ENCODE results near the gene C2orf42.
"Not testable (repeated sequence)": the region's sequence is repeated elsewhere in the genome, so short reads cannot be mapped to it uniquely, and the experiment has no call there.

C2orf42 gene

DNA sequence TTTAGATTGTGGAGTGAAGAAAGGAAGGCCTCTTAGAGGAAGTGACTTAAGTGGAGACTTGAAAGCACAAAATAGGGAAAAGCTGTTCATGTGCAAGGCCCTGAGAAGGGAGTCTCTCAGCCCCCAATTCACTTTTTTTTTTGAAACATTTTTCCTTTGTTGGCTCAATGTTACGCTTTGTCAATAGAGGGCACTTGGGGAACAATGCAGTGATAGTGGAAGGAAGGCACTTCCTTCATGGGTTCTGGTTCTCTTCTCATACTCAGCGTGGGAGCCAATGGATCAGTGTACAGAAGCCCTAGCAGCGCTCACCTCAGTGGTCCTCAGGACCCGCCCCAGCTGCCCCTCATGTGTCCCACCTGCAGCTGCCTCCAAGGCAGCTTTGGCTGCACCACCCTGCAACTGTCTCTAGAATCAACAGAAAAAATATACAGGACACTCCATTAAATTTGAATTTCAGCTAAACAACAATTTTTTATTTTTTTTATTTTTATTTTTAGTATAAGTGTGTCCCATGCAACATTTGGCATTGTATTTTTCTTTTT lies 8.6 kb upstream of the C2orf42 start:
- H3K27ac ChIP-seq, result no peak overlapping the region
- TF ChIP-seq, protein P1, sequence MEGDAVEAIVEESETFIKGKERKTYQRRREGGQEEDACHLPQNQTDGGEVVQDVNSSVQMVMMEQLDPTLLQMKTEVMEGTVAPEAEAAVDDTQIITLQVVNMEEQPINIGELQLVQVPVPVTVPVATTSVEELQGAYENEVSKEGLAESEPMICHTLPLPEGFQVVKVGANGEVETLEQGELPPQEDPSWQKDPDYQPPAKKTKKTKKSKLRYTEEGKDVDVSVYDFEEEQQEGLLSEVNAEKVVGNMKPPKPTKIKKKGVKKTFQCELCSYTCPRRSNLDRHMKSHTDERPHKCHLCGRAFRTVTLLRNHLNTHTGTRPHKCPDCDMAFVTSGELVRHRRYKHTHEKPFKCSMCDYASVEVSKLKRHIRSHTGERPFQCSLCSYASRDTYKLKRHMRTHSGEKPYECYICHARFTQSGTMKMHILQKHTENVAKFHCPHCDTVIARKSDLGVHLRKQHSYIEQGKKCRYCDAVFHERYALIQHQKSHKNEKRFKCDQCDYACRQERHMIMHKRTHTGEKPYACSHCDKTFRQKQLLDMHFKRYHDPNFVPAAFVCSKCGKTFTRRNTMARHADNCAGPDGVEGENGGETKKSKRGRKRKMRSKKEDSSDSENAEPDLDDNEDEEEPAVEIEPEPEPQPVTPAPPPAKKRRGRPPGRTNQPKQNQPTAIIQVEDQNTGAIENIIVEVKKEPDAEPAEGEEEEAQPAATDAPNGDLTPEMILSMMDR (conservative IDR thresholded peaks at IDR 0.05), result no peak
- TF ChIP-seq ZFX (IDR thresholded peaks at IDR 0.05), result no peak

DNA sequence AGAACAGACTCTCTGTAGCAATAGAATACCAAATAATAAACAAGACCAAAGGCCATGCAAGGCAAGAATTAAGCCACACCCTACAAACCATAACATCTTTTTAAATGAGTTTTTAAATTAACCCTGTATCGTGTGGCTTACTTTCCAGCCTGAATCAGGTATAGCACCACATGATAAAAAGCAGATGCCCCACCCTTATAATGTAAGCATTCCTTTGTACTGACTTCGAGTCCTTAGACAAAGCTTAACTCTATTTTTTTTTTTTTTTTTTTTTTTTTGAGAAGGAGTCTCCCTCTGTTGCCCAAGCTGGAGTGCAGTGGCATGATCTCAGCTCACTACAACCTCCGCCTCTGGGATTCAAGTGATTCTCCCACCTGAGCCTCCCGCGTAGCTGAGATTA lies 1.7 kb upstream of the C2orf42 start:
- no peak overlapping the region for H3K27ac ChIP-seq
- TF ChIP-seq ZFX (IDR thresholded peaks at IDR 0.05), result no peak
- TF ChIP-seq, protein P1 (conservative IDR thresholded peaks at IDR 0.05), result no peak

DNA sequence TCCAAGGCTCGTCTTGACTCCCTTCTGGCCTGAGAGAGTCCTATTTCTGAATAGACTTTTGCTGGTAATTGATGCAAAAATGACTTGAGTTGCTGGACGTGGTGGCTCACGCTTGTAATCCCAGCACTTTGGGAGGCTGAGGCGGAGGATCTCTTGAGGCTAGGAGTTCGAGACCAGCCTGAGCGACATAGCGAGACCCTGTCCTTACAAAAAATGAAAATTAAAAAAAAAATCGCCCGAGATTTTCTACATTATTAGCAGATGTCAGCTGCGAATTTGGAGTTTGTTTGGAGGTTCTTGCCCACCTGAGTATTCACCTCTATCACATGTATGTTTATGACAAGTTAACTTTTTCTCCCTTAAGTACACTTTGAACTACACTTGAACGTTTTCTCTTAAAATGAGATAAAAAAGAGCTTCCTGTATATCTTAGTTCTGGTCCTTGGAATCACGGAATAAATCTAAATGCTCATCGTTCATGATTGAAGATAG lies 471 bp upstream of the C2orf42 start:
- TF ChIP-seq, protein P1 (conservative IDR thresholded peaks at IDR 0.05), result no peak; the same call in 1 of the 2 replicates
- TF ChIP-seq ZFX (IDR thresholded peaks at IDR 0.05), result no peak
- H3K27ac ChIP-seq, result peak overlapping the region; percentile 83

DNA sequence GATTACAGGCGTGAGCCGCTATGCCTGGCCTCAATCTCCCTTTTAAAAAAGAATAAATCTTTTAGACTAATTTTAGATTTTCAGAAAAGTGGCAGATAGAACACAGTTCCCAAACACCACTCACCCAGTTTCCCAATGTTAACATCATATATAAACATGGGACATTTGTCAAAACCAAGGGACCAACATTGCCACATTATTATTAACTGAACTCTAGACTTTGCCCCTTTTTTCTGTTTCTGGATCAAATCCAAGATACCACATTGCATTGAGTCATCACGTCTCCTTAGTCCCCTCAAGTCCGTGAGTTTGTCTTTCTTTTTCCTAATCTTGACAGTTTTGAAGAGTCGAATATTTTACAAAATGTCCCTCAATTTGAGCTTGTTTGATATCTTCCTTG lies 2.4 kb downstream of the C2orf42 start:
- no peak overlapping the region for H3K27ac ChIP-seq
- no peak for TF ChIP-seq ZFX (IDR thresholded peaks at IDR 0.05)
- TF ChIP-seq, protein P1 (conservative IDR thresholded peaks at IDR 0.05), result no peak

DNA sequence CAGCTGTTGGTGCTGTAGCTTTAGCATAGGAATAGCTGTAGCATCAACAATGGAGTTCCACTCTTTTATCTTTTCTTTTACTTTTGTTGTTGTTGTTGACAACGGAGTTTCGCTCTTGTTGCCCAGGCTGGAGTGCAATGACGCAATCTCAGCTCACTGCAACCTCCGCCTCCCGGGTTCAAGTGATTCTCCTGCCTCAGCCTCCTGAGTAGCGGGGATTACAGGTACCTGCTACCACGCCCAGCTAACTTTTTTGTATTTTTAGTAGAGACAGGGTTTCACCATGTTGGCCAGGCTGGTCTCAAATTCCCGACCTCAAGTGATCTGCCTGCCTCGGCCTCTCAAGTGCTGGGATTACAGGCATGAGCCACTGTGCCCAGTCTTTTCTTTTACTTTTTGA lies 3.6 kb downstream of the C2orf42 start:
- not testable (repeated sequence) for H3K27ac ChIP-seq

DNA sequence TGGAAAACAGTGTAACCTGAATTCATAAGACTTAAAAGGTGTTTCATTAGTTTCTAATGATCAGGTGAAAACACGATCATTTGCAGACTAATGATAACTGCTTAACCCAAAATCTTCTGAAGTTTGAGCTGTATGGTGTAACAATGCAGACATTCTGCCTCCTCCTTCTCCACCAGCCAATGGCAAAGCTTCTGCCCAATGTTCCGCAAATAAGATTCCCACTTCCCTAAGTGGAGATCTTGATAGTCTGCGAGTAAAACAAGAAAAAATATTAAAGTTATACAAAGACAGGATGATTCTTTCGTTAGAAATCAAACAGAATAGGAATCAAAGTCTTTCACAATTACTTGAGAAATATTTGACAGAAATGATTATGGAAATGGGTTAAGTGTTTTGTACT lies 8.1 kb downstream of the C2orf42 start:
- no peak overlapping the region for H3K27ac ChIP-seq
- TF ChIP-seq, protein P1 (conservative IDR thresholded peaks at IDR 0.05), result no peak
- TF ChIP-seq ZFX (IDR thresholded peaks at IDR 0.05), result no peak

DNA sequence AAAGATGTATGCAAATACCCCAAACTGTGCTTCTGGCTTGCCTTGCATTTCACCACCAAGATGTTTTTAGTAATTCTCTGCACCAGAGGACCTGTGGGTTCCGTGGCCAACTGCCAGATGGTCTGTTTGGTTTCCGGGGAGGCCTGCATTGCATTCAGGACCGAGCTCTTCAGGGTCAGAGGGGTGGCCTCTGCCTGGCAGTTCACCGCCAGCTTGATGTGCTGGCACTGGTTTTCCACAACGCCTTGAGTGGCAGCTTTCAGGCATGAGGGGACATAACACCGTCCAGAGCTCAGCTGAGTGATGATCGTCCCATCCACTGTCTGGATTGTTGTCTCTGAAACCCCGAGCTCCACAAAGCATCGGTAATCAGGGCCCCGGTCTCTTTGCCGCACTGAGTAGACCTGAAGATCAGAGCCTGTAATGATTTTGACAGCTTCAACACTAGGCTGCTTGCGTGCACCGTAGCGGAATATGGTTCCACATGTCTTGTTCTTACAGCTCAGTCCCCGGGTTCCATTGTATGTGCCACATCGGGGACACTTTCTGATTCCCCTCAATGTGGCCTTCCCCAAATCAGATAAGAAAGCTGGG lies 9.4 kb downstream of the C2orf42 start:
- no peak overlapping the region for H3K27ac ChIP-seq
- TF ChIP-seq, protein P1 (conservative IDR thresholded peaks at IDR 0.05), result no peak
- no peak for TF ChIP-seq ZFX (IDR thresholded peaks at IDR 0.05)

DNA sequence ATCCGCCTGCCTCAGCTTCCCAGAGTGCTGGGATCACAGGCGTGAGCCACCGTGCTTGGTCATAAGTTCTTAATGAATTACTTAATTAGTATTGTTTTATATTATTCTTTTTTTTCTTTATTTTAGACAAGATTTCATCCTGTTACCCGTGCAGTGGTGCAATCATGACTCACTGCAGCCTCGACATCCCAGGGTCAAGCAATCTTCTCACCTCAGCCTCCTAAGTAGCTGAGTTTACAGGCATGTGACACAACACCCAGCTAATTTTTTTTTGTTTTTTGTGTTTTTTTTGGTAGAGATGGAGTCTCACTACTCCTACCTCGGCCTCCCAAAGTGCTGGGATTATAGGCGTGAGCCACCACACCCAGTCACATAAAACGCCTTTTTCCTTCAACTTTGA lies 17.3 kb downstream of the C2orf42 start:
- TF ChIP-seq, protein P1 (conservative IDR thresholded peaks at IDR 0.05), result no peak
- TF ChIP-seq ZFX (IDR thresholded peaks at IDR 0.05), result no peak
- H3K27ac ChIP-seq, result no peak overlapping the region

DNA sequence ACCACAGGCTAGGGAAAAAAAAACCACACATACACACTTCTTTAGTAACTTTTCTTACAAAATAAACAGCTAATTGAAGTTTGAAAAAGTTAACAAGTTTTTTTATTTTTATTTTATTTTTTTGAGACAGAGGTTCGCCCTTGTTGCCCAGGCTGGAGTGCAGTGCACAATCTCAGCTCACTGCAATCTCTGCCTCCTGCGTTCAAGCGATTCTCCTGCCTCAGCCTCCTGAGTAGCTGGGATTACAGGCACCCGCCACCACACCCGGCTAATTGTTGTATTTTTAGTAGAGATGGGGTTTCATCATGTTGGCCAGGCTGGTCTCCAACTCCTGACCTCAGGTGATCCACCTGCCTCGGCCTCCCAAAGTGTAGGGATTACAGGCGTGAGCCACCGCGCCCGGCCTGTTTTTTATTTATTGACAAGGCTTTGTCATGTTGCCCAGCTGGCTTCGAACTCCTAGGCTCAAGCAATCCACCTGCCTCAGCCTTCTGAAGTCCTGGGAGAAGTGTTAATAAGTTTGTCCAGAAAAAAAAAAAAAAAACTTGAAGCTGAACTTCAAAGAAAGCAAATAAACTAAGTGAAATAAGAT lies 21.1 kb downstream of the C2orf42 start:
- not testable (repeated sequence) for H3K27ac ChIP-seq

Measured in C4-2B (cell line).